CD4-positive, alpha-beta T cell treated with Interleukin-12 subunit alpha and Interleukin-12 subunit beta, for 1 hour (primary cell): ENCODE data around the gene F10.

ENCODE experiments used
- DNase-seq: peaks from one replicate; pipeline ENCODE4 v3.0.0-alpha.2; 2020

F10 gene

GRCh38 chr13:113176822-113177221, 54.2 kb downstream of the F10 start:
- no peak for DNase-seq

GRCh38 chr13:113178070-113178895, 55.7 kb downstream of the F10 start:
- DNase-seq: no peak

GRCh38 chr13:113178896-113179167, 56.2 kb downstream of the F10 start:
- no peak for DNase-seq

GRCh38 chr13:113179374-113180230, 57.0 kb downstream of the F10 start:
- peak; percentile 43 for DNase-seq

GRCh38 chr13:113182046-113182445, 59.4 kb downstream of the F10 start:
- no peak for DNase-seq

GRCh38 chr13:113183450-113184129, 61.0 kb downstream of the F10 start:
- no peak for DNase-seq

- DNase-seq: peak; percentile 47
Measured at GRCh38 chr13:113184568-113185440, 62.2 kb downstream of the F10 start.

- peak; percentile 45 for DNase-seq
Measured at GRCh38 chr13:113186061-113186900, 63.7 kb downstream of the F10 start.

GRCh38 chr13:113187263-113187669, 64.7 kb downstream of the F10 start:
- no peak for DNase-seq

GRCh38 chr13:113187883-113188665, 65.5 kb downstream of the F10 start:
- no peak for DNase-seq

- DNase-seq: no peak
Measured at GRCh38 chr13:113190181-113190580, 67.6 kb downstream of the F10 start.

GRCh38 chr13:113192279-113192678, 69.7 kb downstream of the F10 start:
- no peak for DNase-seq

GRCh38 chr13:113192902-113193301, 70.3 kb downstream of the F10 start:
- DNase-seq: no peak

- no peak for DNase-seq
Measured at GRCh38 chr13:113195360-113195759, 72.8 kb downstream of the F10 start.

- no peak for DNase-seq
Measured at GRCh38 chr13:113196970-113197737, 74.6 kb downstream of the F10 start.
